Measurements from ENCODE around the gene OIT3.
"Not testable (repeated sequence)": the region's sequence is repeated elsewhere in the genome, so short reads cannot be mapped to it uniquely, and the experiment has no call there.

OIT3 gene

GRCh38 chr10:72903941-72904446 is 10.5 kb downstream of the OIT3 start:
- not testable (repeated sequence) for DNase-seq (ENCODE audit: low read depth)

- DNase-seq (ENCODE audit: low read depth): no peak
These were observed 11.3 kb downstream of the OIT3 start for GRCh38 chr10:72904806-72905205.

DNA sequence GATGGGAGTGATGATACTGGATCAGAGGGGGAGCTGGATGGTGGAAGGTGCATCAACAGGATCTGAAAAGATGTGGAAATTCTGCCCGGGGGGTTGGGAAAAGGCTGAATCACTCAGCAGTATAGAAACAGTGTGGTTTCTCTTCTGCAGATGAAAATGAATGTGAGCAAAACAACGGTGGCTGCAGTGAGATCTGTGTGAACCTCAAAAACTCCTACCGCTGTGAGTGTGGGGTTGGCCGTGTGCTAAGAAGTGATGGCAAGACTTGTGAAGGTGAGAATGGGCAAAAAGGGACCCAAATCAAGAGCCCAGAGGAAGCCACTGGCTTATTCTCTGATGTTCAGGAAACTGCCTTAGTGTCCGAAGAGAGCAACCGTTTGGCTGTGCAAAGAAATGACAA is 12.9 kb downstream of the OIT3 start:
- DNase-seq (ENCODE audit: low read depth): no peak

DNA sequence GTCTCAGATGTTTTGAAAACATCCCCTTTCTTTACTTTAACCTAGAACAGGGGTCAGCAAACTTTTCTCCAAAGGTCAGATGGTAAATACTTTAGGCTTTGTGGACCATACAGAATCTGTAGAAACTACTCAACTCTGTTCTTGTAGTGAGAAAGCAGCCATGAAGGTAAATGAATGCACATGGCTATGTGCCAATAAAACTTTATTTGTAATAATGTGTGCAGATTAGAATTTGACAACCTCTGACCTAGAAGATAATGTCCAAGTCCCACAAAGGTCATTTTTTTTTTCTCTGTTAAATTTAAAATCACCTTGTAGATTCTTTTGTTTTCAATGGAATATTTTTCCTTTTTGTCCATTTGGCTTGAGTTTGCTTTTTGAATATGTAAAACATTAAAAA is 17.2 kb downstream of the OIT3 start:
- no peak for DNase-seq (ENCODE audit: low read depth)

DNA sequence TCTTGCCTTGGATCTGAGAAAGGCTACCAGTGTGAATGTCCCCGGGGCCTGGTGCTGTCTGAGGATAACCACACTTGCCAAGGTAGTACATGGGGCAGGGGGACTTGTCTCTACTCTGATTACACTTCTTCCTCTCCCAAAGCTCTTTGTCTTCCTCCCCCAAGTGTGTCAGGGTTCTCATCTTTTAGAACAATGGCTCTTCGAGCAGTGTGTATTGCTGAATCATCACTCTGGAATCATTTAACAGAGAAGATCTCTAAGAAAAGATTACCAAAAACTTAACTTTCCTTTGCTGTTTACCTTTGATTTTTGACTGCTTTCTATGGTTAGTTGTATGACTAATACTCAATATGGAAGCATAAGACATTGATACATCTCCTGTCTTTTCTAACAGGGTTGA is 18.2 kb downstream of the OIT3 start:
- DNase-seq (ENCODE audit: low read depth): no peak

DNA sequence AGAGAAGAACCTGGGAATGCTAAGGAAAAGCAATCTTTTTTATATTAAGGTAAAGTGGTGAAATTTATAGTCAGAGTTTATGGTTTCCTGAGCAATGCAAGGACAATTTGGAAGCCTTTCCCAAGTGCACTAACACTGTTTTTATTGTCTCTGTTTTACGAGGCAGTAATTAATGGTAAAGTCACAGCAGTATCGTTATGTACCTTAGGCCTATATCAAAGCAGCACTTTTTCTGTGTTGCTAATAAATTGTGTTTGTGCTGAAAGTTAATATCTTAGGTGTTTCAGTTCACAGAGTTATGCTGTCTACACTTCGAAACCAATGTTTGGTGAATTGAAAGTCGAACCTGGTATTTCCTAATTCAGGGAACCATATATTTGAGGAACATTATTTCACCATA is 19.2 kb downstream of the OIT3 start:
- DNase-seq (ENCODE audit: low read depth): no peak

DNA sequence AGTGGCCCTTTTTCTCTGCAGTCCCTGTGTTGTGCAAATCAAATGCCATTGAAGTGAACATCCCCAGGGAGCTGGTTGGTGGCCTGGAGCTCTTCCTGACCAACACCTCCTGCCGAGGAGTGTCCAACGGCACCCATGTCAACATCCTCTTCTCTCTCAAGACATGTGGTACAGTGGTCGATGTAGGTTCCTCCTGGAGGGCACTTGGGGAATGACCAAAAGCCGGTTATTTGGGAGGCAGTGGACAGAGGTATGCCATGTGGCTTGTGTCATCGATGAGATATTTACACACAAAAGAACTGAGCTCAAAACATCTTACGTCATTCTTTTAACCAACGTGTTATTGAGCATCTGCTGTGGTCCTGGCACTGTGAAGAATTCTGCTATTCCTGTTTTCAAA is 19.7 kb downstream of the OIT3 start:
- no peak for DNase-seq (ENCODE audit: low read depth)

DNA sequence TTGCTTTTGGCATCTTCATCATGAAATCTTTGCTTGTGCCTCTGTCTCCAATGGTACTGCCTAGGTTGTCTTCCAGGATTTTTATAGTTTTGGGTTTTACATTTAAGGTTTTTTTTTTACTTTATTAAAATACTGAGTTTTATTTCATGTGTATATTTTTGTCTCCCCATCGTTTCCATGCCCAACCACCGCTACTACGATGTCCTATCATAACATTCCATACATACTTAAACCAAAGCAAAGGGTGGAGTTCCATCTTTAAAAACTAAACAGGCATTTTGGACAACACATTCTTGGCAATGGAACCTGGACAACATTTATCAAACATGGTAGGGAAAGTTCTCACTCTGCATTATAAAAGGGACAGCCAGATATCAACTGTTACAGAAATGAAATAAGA is 23.7 kb downstream of the OIT3 start:
- DNase-seq (ENCODE audit: low read depth): not testable (repeated sequence)

DNA sequence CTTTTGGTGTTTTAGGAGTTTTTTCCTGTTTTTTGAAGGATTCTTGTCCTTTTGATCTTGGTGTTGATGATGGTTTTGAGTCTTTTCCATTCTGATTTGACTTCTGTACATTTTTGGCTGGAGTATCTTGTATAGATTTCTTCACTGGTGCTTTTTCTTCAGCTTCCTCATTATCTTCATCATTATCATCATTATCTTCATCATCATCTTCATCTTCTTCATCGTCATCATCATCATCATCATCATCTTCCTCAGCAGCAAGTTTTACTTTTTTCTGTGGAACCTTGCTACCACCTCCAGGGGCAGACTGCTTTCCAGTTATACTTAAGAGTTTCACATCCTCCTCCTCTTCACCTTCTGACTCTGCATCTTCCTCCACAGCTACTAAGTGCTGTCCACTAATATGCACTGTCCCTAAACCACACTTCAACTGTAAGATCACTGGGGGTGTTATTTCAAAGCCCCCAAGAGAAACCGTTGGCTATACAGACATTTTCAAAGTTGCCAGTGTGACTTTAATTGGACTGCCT is 24.3 kb downstream of the OIT3 start:
- not testable (repeated sequence) for DNase-seq (ENCODE audit: low read depth)

DNA sequence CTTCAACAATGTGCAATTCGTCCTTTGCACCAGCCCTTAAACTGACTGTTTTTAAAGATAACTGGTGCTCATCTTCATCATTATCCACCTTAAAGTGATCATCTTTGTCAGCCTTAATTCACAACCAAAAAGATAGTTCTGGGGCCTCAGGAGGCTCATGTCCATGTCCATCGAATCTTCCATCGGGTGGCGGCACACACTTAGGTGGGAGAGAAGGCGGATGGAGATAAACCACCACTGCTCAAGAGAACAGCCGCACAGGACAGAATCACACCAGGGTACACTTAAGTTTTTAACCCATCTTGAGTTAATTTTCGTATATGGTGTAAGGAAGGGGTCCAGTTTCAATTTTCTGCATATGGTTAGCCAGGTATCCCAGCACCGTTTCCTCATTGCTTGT is 24.8 kb downstream of the OIT3 start:
- DNase-seq (ENCODE audit: low read depth): no peak

DNA sequence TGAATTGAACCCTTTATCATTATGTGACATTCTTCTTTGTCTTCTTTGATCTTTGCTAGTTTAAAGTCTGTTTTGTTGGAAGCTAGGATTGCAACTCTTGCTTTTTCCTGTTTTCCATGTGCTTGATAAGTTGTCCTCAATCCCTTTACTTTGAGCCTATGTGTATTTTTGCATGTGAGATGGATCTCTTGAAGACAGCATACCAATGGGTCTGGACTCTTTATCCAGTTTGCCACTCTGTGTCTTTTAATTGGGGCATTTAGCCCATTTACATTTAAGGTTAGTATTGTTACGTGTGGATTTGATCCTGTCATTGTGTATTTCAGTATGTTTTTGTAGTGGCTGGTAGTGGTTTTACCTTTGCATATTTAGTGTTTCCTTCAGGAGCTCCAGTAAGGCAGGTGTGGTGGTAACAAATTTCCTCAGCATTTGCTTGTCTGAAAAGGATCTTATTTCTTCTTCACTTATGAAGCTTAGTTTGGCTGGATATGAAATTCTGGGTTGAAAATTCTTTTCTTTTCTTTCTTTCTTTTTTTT is 27.7 kb downstream of the OIT3 start:
- not testable (repeated sequence) for DNase-seq (ENCODE audit: low read depth)

DNA sequence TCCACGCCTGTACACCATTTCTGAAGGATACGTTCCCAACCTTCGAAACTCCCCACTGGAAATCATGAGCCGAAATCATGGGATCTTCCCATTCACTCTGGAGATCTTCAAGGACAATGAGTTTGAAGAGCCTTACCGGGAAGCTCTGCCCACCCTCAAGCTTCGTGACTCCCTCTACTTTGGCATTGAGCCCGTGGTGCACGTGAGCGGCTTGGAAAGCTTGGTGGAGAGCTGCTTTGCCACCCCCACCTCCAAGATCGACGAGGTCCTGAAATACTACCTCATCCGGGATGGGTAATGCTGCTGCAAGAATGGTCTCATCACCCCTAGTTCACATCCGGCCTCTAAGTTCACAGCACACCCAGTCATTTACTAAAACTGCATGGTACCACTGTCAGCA is 30.8 kb downstream of the OIT3 start:
- no peak for DNase-seq (ENCODE audit: low read depth)

- DNase-seq (ENCODE audit: low read depth): no peak
These were observed 32.5 kb downstream of the OIT3 start for GRCh38 chr10:72925951-72926465.

DNA sequence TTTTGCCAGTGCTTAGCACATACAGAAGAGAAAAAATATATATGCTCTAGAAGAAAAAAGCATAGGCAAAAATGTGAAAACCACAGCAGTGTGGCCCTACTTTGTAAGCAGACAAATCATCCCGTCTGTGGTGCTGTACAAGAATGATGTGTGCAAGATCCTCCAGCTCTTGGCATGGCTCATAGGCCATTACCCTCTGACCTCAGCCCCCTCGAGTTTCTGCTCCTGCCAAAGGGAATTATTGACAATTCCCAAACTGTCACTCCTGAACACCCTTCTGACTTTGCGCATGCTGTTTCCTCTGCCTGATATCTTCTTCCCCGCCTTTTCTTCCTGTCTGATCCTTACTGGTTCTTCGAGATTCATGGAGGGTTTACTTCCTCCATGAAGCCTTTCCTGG is 33.9 kb downstream of the OIT3 start:
- DNase-seq (ENCODE audit: low read depth): no peak

- no peak for DNase-seq (ENCODE audit: low read depth)
These were observed 35.3 kb downstream of the OIT3 start for GRCh38 chr10:72928798-72929197.

DNA sequence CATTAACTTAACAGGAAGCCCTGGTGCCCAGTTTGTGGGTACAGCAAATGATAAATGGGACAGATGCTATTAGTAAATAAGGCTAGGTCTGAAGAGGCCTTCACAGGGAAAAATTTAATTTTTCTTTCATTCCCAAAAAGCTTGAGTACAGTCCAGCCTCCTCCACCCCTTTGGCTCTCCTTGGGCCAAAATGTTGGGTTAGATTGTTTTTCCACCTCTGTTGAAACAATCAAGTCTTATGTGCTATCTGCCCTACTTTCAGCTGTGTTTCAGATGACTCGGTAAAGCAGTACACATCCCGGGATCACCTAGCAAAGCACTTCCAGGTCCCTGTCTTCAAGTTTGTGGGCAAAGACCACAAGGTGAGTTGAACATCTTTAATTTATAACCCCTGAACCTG is 36.7 kb downstream of the OIT3 start:
- no peak for DNase-seq (ENCODE audit: low read depth)

DNA sequence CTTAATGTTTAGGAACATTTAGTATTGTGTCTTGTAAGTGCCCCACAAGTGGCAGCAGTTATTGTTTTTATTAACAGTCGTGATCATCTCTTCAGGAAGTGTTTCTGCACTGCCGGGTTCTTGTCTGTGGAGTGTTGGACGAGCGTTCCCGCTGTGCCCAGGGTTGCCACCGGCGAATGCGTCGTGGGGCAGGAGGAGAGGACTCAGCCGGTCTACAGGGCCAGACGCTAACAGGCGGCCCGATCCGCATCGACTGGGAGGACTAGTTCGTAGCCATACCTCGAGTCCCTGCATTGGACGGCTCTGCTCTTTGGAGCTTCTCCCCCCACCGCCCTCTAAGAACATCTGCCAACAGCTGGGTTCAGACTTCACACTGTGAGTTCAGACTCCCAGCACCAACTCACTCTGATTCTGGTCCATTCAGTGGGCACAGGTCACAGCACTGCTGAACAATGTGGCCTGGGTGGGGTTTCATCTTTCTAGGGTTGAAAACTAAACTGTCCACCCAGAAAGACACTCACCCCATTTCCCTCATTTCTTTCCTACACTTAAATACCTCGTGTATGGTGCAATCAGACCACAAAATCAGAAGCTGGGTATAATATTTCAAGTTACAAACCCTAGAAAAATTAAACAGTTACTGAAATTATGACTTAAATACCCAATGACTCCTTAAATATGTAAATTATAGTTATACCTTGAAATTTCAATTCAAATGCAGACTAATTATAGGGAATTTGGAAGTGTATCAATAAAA is 38.9 kb downstream of the OIT3 start:
- DNase-seq (ENCODE audit: low read depth): peak; percentile 5

GRCh38 chr10:72935361-72935760 is 41.8 kb downstream of the OIT3 start:
- DNase-seq (ENCODE audit: low read depth): peak; percentile 18

DNA sequence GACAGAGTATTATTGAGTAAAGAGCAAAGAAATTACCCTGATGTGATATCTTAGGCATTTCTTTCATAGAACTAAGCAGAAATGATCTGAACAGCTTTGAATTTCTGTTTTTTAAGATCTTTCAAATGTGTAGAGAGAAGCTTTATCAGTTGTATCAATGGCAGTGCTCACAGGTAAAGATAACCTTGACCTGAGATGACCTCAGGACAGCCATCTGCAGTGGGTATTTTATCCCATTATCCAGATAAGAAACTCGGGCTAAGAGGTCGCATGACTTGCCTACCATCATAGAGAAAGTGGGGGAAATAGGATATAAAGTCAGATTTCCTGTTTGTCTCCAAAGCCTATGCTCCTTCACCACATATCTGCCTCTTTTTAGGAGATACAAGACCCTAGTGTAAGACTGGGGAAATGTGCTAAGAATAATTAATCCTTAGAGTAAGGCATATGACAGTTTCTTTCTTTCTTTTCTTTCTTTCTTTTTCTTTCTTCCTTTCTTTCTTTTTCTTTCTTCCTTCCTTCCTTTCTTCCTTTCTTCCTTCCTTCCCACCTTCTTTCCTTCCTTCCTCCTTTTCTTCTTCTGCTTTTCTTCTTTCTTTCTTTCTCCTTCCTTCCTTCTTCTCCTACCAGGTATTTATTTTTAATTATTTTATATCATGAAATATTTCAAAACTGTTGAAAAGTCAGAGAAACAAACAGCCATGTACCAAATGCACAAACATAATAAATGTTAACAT is 50.1 kb downstream of the OIT3 start:
- no peak for DNase-seq (ENCODE audit: low read depth)

DNA sequence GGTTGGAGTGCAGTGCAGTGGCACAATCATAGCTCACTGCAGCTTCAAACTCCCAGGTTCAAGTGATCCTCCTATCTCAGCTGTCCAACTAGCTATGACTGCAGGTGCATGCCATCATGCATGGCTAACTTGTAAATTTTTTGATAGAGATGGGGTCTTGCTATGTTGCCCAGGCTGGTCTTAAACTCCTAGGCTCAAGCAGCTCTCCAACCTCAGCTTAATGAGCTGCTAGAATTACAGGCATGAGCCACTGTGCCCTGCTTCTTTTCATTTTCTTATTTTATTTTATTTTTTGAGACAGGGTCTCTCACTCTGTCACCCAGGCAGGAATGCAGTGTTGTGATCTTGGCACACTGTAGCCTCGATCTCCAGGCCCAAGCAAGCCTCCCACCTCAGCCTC is 53.4 kb downstream of the OIT3 start:
- DNase-seq (ENCODE audit: low read depth): no peak

DNA sequence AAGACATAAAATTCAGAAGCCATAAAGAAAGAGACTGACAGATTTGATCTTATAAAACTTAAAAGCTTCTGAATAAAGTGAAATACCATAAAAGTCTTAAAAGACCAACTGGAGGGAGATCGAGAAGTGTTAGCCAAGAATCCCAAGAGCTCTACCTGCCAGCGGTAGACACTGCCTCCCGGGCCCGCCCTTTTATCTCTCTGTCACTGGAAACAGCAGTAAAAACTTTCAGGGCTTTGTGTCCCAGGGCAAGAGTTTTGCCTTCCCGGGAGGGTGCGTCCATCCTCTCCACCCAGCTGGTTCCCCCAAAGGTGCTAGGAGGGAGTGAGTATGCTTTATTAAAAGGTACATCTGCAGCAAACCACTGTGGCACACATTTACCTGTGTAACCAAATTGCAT is 55.2 kb downstream of the OIT3 start:
- DNase-seq (ENCODE audit: low read depth): no peak

DNA sequence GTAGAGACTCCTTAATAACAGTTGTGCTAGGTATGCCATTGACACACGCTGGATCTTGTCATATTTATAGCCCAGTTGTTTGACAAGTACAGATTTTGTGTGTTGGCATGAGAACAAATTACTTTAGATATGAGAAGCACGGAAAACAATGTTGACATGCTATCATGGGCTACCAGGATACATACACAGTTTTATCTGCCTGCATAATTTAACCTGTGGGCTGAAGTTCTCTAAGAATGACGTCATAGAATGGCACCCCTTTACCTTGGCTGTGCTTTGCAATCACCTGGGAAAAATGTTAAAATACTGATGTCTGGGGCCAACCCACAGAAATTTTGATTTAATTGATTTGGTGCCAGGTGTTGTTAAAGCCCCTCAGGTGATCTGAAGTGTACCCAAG is 58.2 kb downstream of the OIT3 start:
- no peak for DNase-seq (ENCODE audit: low read depth)

DNA sequence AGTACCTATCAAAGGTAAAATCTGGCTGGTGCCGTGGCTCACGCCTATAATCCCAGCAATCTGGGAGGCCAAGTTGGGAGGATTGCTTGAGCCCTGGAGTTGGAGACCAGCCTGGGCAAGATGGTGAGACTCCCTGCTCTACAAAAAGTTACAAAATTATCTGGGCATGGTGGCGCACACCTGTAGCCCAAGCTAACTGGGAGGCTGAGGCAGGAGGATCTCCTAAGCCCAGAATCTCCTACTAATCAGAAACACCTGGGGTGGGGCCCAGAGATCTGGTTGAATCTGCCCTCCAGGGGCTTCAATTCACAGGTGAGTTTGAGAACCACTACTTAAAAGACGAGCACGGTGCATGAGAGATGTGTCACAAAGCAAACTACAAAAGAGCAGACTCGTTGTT is 58.6 kb downstream of the OIT3 start:
- no peak for DNase-seq (ENCODE audit: low read depth)
